Fibroblast of mammary gland (primary cell): Measurements from ENCODE around the gene SERPINA3.

ENCODE experiments used
- DNase-seq: peaks from one replicate; pipeline ENCODE4 v3.0.0-alpha.2; 2010; ENCODE audit warnings: low read depth
- H3K4me3 ChIP-seq: 2 replicates; pipeline ENCODE4 v1.5.1; 2011; ENCODE audit warnings: low read depth, mild to moderate bottlenecking, low read length, moderate library complexity; ENCODE audit not compliant: control insufficient read depth
- CTCF ChIP-seq: conservative IDR thresholded peaks from 2 replicates; pipeline ENCODE4 v1.5.1; 2011; ENCODE audit warnings: low read depth, low read length, inconsistent platforms; ENCODE audit not compliant: control insufficient read depth, insufficient read depth

SERPINA3 gene

GRCh38 chr14:94638339-94638738 is 26.1 kb downstream of the SERPINA3 start:
- TF ChIP-seq CTCF = no peak
- no peak overlapping the region for H3K4me3 ChIP-seq
- peak; percentile 28 for DNase-seq

GRCh38 chr14:94638961-94639817 is 27.0 kb downstream of the SERPINA3 start:
- DNase-seq = no peak
- H3K4me3 ChIP-seq = no peak overlapping the region
- TF ChIP-seq CTCF = no peak

- TF ChIP-seq CTCF = no peak
- no peak for DNase-seq
- H3K4me3 ChIP-seq = no peak overlapping the region
These were observed 28.8 kb downstream of the SERPINA3 start for GRCh38 chr14:94640721-94641631.

- no peak for TF ChIP-seq CTCF
- no peak overlapping the region for H3K4me3 ChIP-seq
- no peak for DNase-seq
These were observed 29.4 kb downstream of the SERPINA3 start for GRCh38 chr14:94641632-94641955.

GRCh38 chr14:94643316-94644101 is 31.3 kb downstream of the SERPINA3 start:
- no peak for TF ChIP-seq CTCF
- no peak for DNase-seq

GRCh38 chr14:94644102-94644535 is 31.9 kb downstream of the SERPINA3 start:
- H3K4me3 ChIP-seq = no peak overlapping the region
- TF ChIP-seq CTCF = no peak
- no peak for DNase-seq

More at GRCh38 chr14:94643316-94644101, 31.3 kb downstream of the SERPINA3 start:
- no peak overlapping the region for H3K4me3 ChIP-seq
